HG03439 (cell line): ENCODE data around the gene SIN3A.
"Not testable (repeated sequence)": the region's sequence is repeated elsewhere in the genome, so short reads cannot be mapped to it uniquely, and the experiment has no call there.

Experiments
- ATAC-seq: cut with Tn5 transposase; IDR thresholded peaks from one replicate; pipeline ENCODE4 v1.9.1; 2021; ENCODE audit warnings: mild to moderate bottlenecking, moderate library complexity; ENCODE audit not compliant: unreplicated experiment

SIN3A gene

GRCh38 chr15:75358771-75359536, 92.5 kb downstream of the SIN3A start:
- no peak for ATAC-seq

- no peak for ATAC-seq
These were observed 93.4 kb downstream of the SIN3A start for GRCh38 chr15:75357976-75358673.

GRCh38 chr15:75356517-75356916, 95.0 kb downstream of the SIN3A start:
- no peak for ATAC-seq

- no peak for ATAC-seq
These were observed 95.5 kb downstream of the SIN3A start for GRCh38 chr15:75356006-75356405.

GRCh38 chr15:75355369-75355768, 96.1 kb downstream of the SIN3A start:
- no peak for ATAC-seq

- no peak for ATAC-seq
These were observed 97.0 kb downstream of the SIN3A start for GRCh38 chr15:75354454-75354853.

GRCh38 chr15:75353604-75354003, 97.9 kb downstream of the SIN3A start:
- no peak for ATAC-seq

GRCh38 chr15:75352186-75353080, 99.1 kb downstream of the SIN3A start:
- no peak for ATAC-seq

GRCh38 chr15:75350601-75351361, 100.7 kb downstream of the SIN3A start:
- no peak for ATAC-seq

- ATAC-seq: no peak
These were observed 101.5 kb downstream of the SIN3A start for GRCh38 chr15:75349851-75350588.

GRCh38 chr15:75349351-75349669, 102.2 kb downstream of the SIN3A start:
- not testable (repeated sequence) for ATAC-seq

- no peak for ATAC-seq
These were observed 102.7 kb downstream of the SIN3A start for GRCh38 chr15:75348562-75349350.

GRCh38 chr15:75348034-75348561, 103.4 kb downstream of the SIN3A start:
- ATAC-seq: no peak

- no peak for ATAC-seq
These were observed 104.1 kb downstream of the SIN3A start for GRCh38 chr15:75347222-75348033.

- no peak for ATAC-seq
These were observed 104.7 kb downstream of the SIN3A start, which contains the start of gene NEIL1 for GRCh38 chr15:75346796-75347221. NEIL1 (plus strand) TSS chr15:75347039; CDS start chr15:75348906, 1,867 bp downstream.

- not testable (repeated sequence) for ATAC-seq
These were observed 107.5 kb downstream of the SIN3A start for GRCh38 chr15:75343953-75344352.

- no peak for ATAC-seq
These were observed 109.3 kb downstream of the SIN3A start for GRCh38 chr15:75342221-75342620.
